ENCODE data around the gene ANO2. TPM values are rescaled to one million over a fixed set of nuclear protein-coding genes. Genes with fewer than 3 reads are reported as not detected.

Gene ANO2
- total and polyA plus RNA-seq, 8 donors: 0.44 to 16.9 (median 3.8) TPM; not detected in 1

GRCh38 chr12:5628501-5628900, 316.6 kb downstream of the ANO2 start:
- peaks cover 0 to 2% (median 0%) of the 10 kb centered on the region in 3 donors for H3K27me3 ChIP-seq
- H3K4me1 ChIP-seq: no peaks in the 10 kb centered on the region
- intact Hi-C loops (cut with DNase I; ENCODE audit: low total_unique reads): no loop called here
- H3K36me3 ChIP-seq: no peaks in the 10 kb centered on the region
- no peaks in the 10 kb centered on the region for H3K9me3 ChIP-seq
- no peak for TF ChIP-seq POLR2AphosphoS5 (IDR thresholded peaks at IDR 0.05)
- H3K27ac ChIP-seq: no peak overlapping the region
- no peak for DNase-seq
- WGBS, 5 donors: 95 to 97% (median 97%) methylated on average over 8 of the region's 8 CpGs
- H3K4me3 ChIP-seq: no peak overlapping the region

DNA sequence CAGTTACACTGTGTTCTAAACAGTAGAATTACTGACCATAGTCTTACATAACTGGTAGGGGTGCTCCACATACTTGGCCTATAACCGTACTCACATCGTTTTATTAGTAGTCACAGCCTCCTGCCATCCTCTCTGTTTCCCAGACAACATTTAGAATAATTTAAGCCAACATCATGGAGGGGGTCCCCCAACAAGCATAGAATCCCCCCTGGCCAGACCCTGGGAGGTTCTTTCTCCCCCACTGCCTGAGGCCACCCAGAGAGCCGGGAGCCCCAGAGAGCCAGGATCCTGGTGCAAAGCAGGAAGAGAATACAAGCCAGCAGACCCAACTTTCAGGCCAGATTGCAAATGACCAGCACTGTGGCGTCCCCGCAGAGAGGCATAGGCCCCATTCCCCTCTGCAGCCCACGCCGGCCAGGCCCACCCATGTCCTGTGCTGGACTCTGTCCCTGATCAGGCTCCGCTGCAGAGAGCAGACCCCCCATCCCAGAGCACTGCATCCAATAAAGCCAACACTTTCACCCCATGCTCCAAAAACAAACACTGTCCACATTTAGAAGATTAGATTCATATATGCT, 317.9 kb downstream of the ANO2 start:
- TF ChIP-seq POLR2AphosphoS5 (IDR thresholded peaks at IDR 0.05) (no peak), EP300 (IDR thresholded peaks at IDR 0.05) (no peak), POLR2A (IDR thresholded peaks at IDR 0.05) (no peak), CTCF (IDR thresholded peaks at IDR 0.05) (no peak)
- no peaks in the 10 kb centered on the region for H3K4me1 ChIP-seq
- no peaks in the 10 kb centered on the region for H3K9me3 ChIP-seq
- intact Hi-C loops (cut with DNase I; ENCODE audit: low total_unique reads): no loop called here
- H3K4me3 ChIP-seq: no peak overlapping the region
- no peak overlapping the region for H3K27ac ChIP-seq
- no peaks in the 10 kb centered on the region for H3K36me3 ChIP-seq
- H3K27me3 ChIP-seq: no peaks in the 10 kb centered on the region
- no peak for DNase-seq
- WGBS, 5 donors: 75 to 90% (median 79%) methylated on average over 8 of the region's 8 CpGs

- 84 to 93% (median 86%) methylated on average over 7 of the region's 7 CpGs for WGBS, 5 donors
- no peaks in the 10 kb centered on the region for H3K27me3 ChIP-seq
- DNase-seq: no peak
- no peaks in the 10 kb centered on the region for H3K36me3 ChIP-seq
- TF ChIP-seq CTCF (IDR thresholded peaks at IDR 0.05): no peak
- TF ChIP-seq POLR2A (IDR thresholded peaks at IDR 0.05): no peak
- no peak for TF ChIP-seq EP300 (IDR thresholded peaks at IDR 0.05)
- no peak for TF ChIP-seq POLR2AphosphoS5 (IDR thresholded peaks at IDR 0.05)
- H3K4me3 ChIP-seq: no peak overlapping the region
- H3K4me1 ChIP-seq: no peaks in the 10 kb centered on the region
- peak overlapping the region in 2 of 5 donors; percentile 7 to 14 for H3K27ac ChIP-seq
- intact Hi-C loops (cut with DNase I; ENCODE audit: low total_unique reads): no loop called here
- H3K9me3 ChIP-seq: no peaks in the 10 kb centered on the region
These were observed 318.9 kb downstream of the ANO2 start for GRCh38 chr12:5626151-5626550.

DNA sequence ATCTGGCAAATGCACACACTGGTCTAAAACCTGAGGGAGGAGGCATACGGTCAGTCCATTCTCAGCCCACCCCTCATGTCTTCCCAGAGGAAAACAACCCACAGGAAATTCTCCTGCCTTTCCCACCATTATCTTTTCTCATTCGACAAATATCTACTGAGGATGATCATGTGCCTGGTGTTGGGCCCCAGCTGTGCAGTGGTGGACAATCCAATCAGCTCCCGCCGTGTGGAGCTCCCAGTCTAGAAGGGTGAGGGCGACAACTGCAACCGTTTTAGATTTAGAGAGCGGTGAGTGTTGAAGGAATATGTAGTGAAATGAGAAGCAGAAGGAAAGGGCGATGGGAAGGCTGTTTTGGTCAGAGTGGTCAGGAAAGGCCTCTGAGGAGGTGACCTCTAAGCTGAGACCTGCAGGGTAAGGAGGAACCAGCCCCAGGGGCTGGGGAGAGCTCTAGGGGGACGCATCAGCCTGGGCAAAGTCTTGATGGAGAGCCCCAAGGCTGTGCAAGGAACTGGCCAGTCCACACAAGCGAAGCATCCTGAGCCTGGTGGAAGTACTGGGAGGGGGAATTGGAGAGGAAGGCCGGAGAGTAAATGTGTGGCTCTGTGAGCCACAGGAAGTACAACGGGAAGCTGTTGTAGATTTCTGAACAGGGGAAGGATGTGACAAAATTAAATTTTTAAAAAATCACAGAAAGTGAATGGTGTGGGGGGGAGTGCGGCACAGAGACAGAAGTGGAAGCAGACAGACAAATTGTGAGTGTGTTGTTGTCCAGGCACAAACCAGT, 320.4 kb downstream of the ANO2 start:
- intact Hi-C loops (cut with DNase I; ENCODE audit: low total_unique reads): no loop called here
- Histone ChIP-seq H3K9me3 (no peaks in the 10 kb centered on the region), H3K4me3 (no peak overlapping the region), H3K36me3 (no peaks in the 10 kb centered on the region), H3K4me1 (peaks cover 0 to 7% (median 0%) of the 10 kb centered on the region in 4 donors), H3K27ac (no peak overlapping the region), H3K27me3 (no peaks in the 10 kb centered on the region)
- 77 to 85% (median 80%) methylated on average over 13 of the region's 13 CpGs for WGBS, 5 donors
- TF ChIP-seq POLR2A (IDR thresholded peaks at IDR 0.05) (no peak), CTCF (IDR thresholded peaks at IDR 0.05) (no peak), EP300 (IDR thresholded peaks at IDR 0.05) (no peak), POLR2AphosphoS5 (IDR thresholded peaks at IDR 0.05) (no peak)
- no peak for DNase-seq

DNA sequence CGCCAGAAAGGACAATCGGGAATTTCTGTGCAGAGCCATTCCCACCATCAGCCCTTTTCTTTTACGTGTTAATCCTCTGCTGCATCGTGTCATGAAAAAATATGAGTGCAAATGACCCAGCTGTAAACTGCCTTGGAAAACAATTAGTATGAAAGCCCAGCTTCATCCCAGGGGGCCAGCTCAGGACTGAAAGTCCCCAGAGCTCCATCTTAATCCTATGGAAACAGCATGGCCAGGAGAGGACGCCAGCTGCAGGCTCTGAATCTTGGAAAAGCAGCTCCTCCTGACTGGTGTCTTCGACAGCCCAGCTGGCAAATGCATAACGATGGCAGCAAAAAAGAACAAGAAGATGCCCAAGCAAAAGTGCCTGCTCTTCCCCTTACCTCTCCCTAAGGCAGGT, 321.6 kb downstream of the ANO2 start:
- H3K27ac ChIP-seq: no peak overlapping the region
- TF ChIP-seq CTCF (IDR thresholded peaks at IDR 0.05) (no peak), EP300 (IDR thresholded peaks at IDR 0.05) (no peak), POLR2A (IDR thresholded peaks at IDR 0.05) (no peak), POLR2AphosphoS5 (IDR thresholded peaks at IDR 0.05) (no peak)
- no peak overlapping the region for H3K4me3 ChIP-seq
- H3K4me1 ChIP-seq: peaks cover 0 to 11% (median 0%) of the 10 kb centered on the region in 4 donors
- DNase-seq: no peak
- intact Hi-C loops (cut with DNase I; ENCODE audit: low total_unique reads): no loop called here
- no peaks in the 10 kb centered on the region for H3K9me3 ChIP-seq
- H3K27me3 ChIP-seq: no peaks in the 10 kb centered on the region
- H3K36me3 ChIP-seq: no peaks in the 10 kb centered on the region
- WGBS, 5 donors: 67 to 77% (median 73%) methylated on average over 7 of the region's 7 CpGs

Measured in stomach (tissue), 9 donors.